A549 treated with ZK216348 at 1 μM for 4 hours (cell line): ENCODE measurements around the gene HAGH. TPM values are rescaled to one million over a fixed set of nuclear protein-coding genes. Genes with fewer than 3 reads are reported as not detected.

ENCODE experiments used
- total RNA-seq: library from RNA; stranded (reverse); fragments of 200-300 nt; extraction: Qiagen RNA extraction; gene quantifications from 5 replicates; pipeline ENCODE4 v1.2.3, GENCODE V29; 2022; ENCODE audit warnings: low read depth

The HAGH gene
- 47.2 to 80.4 TPM (median 68.8 TPM) in 5 replicates for total RNA-seq

DNA sequence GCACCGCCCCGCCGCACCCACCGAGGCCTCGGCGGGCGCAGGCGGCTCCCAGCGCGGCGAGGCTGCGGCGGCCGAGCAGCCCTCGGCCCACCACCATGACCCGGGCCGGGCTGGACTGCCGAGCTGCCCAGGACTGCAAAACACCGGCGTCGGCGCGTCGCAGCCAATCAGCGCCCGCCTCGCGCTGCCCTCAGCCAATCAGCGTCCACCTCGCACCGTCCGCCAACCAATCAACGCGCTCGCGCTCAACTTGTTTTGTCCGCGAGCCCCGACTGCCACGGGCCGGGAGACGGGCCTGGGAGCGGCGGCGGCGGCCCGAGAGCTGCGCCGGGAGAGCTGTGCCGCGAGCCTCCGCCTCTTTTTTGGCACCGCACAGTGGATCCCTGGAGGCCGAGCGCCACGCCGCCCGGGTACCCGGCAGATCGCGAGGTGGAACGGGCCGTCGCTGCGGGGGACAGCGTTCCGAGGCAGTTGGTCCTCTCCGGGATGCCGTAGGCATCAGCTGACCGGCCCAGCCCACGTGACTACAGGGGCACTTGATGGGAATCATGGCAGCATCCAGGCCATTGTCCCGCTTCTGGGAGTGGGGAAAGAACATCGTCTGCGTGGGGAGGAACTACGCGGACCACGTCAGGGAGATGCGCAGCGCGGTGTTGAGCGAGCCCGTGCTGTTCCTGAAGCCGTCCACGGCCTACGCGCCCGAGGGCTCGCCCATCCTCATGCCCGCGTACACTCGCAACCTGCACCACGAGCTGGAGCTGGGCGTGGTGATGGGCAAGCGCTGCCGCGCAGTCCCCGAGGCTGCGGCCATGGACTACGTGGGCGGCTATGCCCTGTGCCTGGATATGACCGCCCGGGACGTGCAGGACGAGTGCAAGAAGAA is at the start of gene HAGH, which contains the start of gene FAHD1:
HAGH (minus strand) TSS at position 135 of the 883 bp plus-strand sequence; CDS start at position 97, 38 bp downstream.
FAHD1 (plus strand) TSS at position 516 of the 883 bp plus-strand sequence; CDS start at position 549, 33 bp downstream.

DNA sequence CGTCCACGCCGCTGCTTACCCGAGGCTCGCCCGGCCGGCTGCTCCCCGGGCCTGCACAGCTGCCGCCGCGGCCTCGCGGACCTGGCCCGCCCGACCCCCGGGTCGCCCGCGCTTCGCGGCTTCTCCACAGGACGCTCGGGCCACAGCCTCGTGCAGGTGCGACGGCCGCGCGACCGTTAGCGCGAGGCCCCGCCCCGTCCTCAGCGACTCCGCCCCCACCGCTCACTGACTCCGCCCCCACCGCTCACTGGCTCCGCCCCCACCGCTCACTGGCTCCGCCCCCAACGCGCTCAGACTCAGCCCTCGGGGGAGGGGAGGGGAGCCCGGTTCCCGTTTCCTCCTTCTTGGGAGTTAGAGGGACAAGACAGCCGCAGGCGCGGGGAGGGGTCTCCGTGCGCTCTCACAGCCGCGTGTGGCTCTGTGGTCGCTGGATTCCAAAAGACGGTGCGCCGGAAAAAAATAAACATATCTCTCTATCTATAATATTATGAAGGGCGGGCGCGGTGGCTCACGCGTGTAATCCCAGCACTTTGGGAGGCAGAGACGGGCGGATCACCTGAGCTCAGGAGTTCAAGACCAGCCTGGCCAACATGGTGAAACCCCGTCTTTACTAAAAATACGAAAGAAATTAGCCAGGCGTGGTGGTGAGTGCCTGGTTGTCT is 45.5 kb upstream of the HAGH start, which contains the start of gene MEIOB:
MEIOB (minus strand) TSS at position 191 of the 662 bp plus-strand sequence. CDS start 3,989 bp downstream, outside the sequence.

DNA sequence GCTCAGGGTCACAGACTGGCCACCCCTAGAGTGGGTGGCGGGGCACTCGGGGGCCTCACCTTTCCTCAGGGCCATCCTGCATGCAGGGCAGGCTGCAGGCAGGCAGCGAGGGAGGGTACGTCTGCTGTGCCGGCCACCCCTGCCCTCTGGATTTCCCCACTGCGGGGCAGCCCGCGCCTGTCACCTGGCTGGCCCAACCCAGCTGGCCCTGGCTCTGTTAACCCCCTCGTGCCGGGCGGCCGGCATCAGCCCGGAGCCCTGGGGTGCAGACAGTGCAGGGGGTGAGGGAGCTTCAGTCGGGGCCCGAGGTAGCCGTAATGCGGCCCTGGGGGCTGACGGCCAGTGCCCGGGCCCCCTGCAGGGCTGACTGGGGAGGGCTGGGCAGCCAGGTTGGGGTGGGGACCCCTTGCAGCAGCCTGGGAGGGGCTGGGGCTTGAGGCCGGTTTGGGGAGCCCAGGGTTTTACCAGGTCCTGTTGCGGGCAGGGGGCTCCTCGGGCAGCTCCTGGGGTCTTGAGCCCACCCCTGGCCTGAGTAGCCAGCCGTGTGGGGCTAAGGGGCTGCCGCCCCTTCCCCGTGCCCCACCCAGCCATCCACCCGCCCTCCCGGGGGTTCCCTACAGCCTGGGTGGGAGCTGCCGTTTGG is 32.9 kb downstream of the HAGH start, which contains the start of gene IGFALS:
IGFALS (minus strand) TSS at position 128 of the 643 bp plus-strand sequence; CDS start at position 75, 53 bp downstream.

DNA sequence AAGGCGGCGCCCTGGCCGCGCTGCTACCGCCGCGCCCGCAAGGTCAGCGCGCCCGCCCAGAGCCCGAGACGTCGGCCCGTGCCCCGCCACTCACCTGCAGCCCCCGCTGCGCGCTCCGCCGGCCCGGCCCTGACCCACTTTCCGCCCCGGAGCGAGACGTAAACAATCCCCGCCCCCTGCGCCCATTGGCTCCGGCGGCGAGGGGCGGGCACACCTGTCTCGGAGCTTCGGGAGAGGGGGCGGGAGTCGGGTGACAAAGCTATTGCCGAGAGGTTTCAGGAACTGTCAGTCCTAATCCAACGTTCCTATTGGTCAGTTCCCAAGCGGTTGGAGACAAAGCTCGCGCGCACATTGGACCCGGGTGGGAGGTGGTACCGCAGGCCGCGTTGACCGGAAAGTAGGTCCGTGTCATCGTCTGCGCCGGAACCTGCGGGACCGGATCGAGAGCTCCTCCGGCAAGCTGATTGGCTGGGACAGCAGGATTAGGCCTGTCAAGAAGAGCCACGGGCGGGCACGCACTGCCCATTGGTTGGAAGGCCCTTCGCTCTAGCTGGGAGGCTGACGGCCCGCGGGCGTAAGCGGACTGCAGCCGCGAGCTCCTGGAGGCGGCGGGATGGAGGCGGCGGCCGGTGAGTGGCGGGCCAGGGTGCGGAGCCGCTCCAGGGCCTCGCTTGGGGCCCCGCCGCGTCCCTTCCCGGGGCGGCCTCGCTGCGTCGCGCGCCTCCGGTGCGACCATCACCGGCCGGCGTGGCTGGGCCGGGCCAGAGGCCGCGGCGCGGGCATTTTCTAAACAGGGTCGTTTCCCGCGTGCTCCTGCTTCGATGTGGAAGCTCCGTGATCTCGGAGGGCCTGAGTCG is 44.0 kb downstream of the HAGH start, which contains the start of the genes NUBP2 and SPSB3:
NUBP2 (plus strand) TSS at position 553 of the 857 bp plus-strand sequence; CDS start at position 614, 61 bp downstream.
SPSB3 (minus strand) TSS at position 164 of the 857 bp plus-strand sequence. CDS start 1,088 bp downstream, outside the sequence.

DNA sequence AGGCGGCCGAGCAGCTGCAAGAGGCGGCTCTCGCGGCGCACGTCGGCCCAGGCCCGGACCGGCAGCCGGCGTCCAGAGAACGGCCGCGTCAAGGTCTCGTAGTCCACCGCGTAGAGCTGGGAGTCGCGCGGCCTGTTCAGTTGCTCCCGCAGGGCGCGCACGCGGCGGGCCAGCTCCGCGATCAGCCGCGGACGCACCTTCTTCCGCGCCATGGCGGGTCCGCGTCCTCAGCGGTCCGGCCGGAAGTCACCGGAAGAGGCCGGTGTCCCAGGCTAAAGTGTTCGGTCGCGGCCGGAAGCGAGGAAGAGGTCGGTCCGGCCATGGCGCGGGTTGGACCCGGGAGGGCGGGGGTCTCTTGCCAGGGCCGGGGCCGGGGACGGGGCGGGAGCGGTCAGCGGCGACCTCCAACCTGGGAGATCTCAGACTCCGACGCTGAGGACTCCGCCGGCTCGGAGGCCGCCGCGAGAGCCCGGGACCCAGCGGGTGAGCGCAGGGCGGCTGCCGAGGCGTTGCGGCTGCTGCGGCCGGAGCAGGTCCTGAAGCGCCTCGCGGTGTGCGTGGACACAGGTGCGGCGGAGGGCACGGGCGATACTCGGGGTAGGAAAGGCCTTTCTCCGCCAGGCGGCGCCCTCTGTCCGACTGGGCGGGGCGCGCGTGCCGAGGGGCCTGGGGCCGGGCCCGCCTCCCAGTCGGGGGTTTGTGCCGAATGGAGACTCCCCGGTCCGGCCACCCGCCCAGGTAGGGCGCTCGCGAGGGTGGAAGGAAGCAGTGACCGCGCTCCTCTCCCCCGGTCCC is 53.5 kb downstream of the HAGH start, which contains the start of gene MRPS34:
MRPS34 (minus strand) TSS at position 227 of the 795 bp plus-strand sequence; CDS start at position 212, 15 bp downstream.

DNA sequence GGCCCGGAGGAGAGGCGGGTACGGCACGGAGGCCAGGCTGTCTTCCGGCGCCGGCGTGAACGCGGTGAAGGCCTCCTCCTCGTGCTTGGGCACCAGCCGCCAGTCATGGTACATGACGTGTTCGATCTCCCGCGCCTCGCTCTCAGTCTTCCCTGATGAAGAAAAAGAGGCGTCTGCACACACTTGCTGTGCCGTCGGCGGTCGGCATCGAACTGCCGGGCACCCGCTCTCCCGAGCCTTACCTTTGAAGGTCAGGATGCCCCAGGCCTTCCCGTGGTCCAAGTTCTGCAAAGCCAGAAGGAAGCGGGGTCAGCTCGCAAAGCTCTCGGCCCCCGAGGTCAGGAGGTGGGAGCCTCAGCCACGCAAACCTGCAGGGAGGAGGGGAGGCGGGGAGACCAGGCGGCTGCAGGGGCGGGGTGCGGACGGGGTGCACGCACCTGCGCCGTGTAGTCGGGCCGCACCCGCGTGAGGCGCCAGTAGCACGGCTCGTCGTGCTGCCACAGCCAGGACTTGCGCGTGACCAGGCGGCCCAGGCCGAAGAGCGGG is 54.2 kb downstream of the HAGH start, which contains the start of gene EME2:
EME2 (plus strand) TSS at position 449 of the 546 bp plus-strand sequence. CDS start 418 bp downstream, outside the sequence.

DNA sequence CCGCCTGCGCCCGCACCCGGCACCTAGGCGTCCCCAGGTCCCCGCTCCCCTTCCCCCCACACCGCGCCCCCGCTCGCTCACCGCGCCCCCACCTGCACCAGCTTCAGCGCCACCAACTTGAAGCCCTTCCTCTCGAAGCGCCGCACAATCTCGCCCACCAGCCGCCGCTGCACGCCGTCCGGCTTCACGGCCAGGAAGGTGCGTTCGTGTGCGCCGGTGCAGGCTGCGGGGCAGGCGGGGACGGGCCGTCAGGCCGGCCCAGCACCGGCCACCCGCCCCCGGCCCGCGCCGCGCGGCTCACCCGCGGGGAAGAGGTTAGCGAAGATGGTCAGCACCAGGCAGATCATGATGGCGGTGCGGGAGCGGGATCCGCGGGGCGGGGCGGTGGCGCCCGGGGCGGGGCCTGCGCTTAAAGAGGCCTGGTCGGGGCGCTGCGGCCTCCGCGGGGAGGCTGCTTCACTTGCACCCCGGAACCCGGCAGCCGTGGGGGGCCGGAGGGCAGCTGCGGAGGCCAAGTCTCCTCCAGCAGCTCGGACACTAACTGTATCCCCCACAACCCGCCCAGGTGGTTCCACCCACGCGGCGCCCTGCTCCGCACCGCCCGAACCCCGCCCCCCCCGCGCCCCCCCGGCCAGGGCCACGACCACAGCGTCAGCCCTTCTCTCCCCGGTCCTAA is 55.3 kb downstream of the HAGH start, which contains the start of gene NME3:
NME3 (minus strand) TSS at position 356 of the 676 bp plus-strand sequence; CDS start at position 347, 9 bp downstream.

Other genes starting within 250 kb of the HAGH start
- gene IFT140, start 214.8 kb downstream of the HAGH start, total RNA-seq = 8.1 to 11.2 TPM (median 9.7 TPM) in 5 replicates
- gene CRAMP1, start 214.5 kb downstream of the HAGH start, total RNA-seq = 12.4 to 19.1 TPM (median 16.7 TPM) in 5 replicates
- 168 to 242 TPM (median 184 TPM) in 5 replicates for gene JPT2, start 148.5 kb downstream of the HAGH start, total RNA-seq
- 20.2 to 72.3 TPM (median 60.7 TPM) in 5 replicates for gene MAPK8IP3, start 120.6 kb downstream of the HAGH start, total RNA-seq
- 23.1 to 67.4 TPM (median 55.9 TPM) in 5 replicates for gene NME3, start 55.3 kb downstream of the HAGH start, total RNA-seq
- 5.3 to 12.7 TPM (median 10.6 TPM) in 5 replicates for gene EME2, start 54.0 kb downstream of the HAGH start, total RNA-seq
- gene MRPS34, start 53.7 kb downstream of the HAGH start, total RNA-seq = 152 to 266 TPM (median 257 TPM) in 5 replicates
- gene SPSB3, start 44.3 kb downstream of the HAGH start, total RNA-seq = 10.3 to 29.0 TPM (median 24.1 TPM) in 5 replicates
- gene NUBP2, start 43.9 kb downstream of the HAGH start, total RNA-seq = 41.7 to 91.8 TPM (median 78.7 TPM) in 5 replicates
- not detected in 5 replicates for gene IGFALS, start 33.1 kb downstream of the HAGH start, total RNA-seq
- 37.1 to 52.6 TPM (median 47.0 TPM) in 5 replicates for gene FAHD1, start 381 bp upstream of the HAGH start, total RNA-seq
- gene MEIOB, start 45.3 kb upstream of the HAGH start, total RNA-seq = 1.5 to 2.0 TPM (median 1.5 TPM) in 5 replicates
- gene HS3ST6, start 91.6 kb upstream of the HAGH start, total RNA-seq = 1.9 to 3.8 TPM (median 2.9 TPM) in 5 replicates
- 21.6 to 40.8 TPM (median 38.3 TPM) in 5 replicates for gene MSRB1, start 116.4 kb upstream of the HAGH start, total RNA-seq
- not detected in 5 replicates for gene RPL3L, start 127.9 kb upstream of the HAGH start, total RNA-seq
- gene NDUFB10, start 132.7 kb upstream of the HAGH start, total RNA-seq = 246 to 312 TPM (median 253 TPM) in 5 replicates
- gene RPS2, start 138.0 kb upstream of the HAGH start, total RNA-seq = 2,814 to 5,362 TPM (median 5,215 TPM) in 5 replicates
- gene RNF151, start 140.0 kb upstream of the HAGH start, total RNA-seq = not detected in 5 replicates
- 22.3 to 41.6 TPM (median 37.2 TPM) in 5 replicates for gene TBL3, start 145.2 kb upstream of the HAGH start, total RNA-seq
- 0.24 to 0.63 TPM (median 0.34 TPM) in 4 of 5 replicates, not detected in the other for gene NOXO1, start 154.6 kb upstream of the HAGH start, total RNA-seq
- 29.3 to 47.4 TPM (median 42.7 TPM) in 5 replicates for gene GFER, start 157.4 kb upstream of the HAGH start, total RNA-seq
- 4.4 to 8.7 TPM (median 8.3 TPM) in 5 replicates for gene SYNGR3, start 163.1 kb upstream of the HAGH start, total RNA-seq
- gene ZNF598, start 183.0 kb upstream of the HAGH start, total RNA-seq = 34.2 to 63.9 TPM (median 59.5 TPM) in 5 replicates
- 0.65 to 1.6 TPM (median 1.1 TPM) in 4 of 5 replicates, not detected in the other for gene NPW, start 193.0 kb upstream of the HAGH start, total RNA-seq
- 32.5 to 64.5 TPM (median 58.3 TPM) in 5 replicates for gene NHERF2, start 200.1 kb upstream of the HAGH start, total RNA-seq
- 30.3 to 50.9 TPM (median 43.8 TPM) in 5 replicates for gene NTHL1, start 221.0 kb upstream of the HAGH start, total RNA-seq
- 27.2 to 50.2 TPM (median 37.1 TPM) in 5 replicates for gene TSC2, start 221.2 kb upstream of the HAGH start, total RNA-seq